GM23338 (cell line): ENCODE data around the gene UBAC1.

Source experiments
- CREB1 ChIP-seq: fragments of 250-450 bp; sonication (Bioruptor Pico); IDR thresholded peaks from 2 replicates; pipeline ENCODE4 v1.5.0; 2020; ENCODE audit warnings: low read depth, mild to moderate bottlenecking, moderate library complexity
- EZH2 ChIP-seq: fragments of 200-600 bp; sonication (generic); IDR thresholded peaks from one replicate; pipeline ENCODE4 v1.8.0; 2017; ENCODE audit warnings: antibody characterized with exemption, mild to moderate bottlenecking, low read depth; ENCODE audit not compliant: unreplicated experiment
- JUNB ChIP-seq: IDR thresholded peaks from one replicate; pipeline ENCODE4 v1.6.1; 2016; ENCODE audit warnings: antibody characterized with exemption; ENCODE audit not compliant: unreplicated experiment
- POLR2AphosphoS5 ChIP-seq: IDR thresholded peaks from 2 replicates; pipeline ENCODE4 v1.6.1; 2016; ENCODE audit warnings: antibody characterized with exemption, low read depth
- TF ChIP-seq, protein P1 (sequence below), 2 experiments: fragments of 200-600 bp in 1 of 2; sonication (generic) in 1 of 2; conservative IDR thresholded peaks; 2 replicates each; pipeline versions ENCODE4 v1.5.1 to v1.6.1; 2016 to 2017; ENCODE audit warnings: antibody characterized with exemption in 2 of 2, low read depth in 2 of 2, mild to moderate bottlenecking in 2 of 2, moderate library complexity in 1 of 2
- TF ChIP-seq, protein P2 (sequence below): IDR thresholded peaks from one replicate; pipeline ENCODE4 v1.6.1; 2018; ENCODE audit warnings: antibody characterized with exemption; ENCODE audit not compliant: unreplicated experiment

DNA sequence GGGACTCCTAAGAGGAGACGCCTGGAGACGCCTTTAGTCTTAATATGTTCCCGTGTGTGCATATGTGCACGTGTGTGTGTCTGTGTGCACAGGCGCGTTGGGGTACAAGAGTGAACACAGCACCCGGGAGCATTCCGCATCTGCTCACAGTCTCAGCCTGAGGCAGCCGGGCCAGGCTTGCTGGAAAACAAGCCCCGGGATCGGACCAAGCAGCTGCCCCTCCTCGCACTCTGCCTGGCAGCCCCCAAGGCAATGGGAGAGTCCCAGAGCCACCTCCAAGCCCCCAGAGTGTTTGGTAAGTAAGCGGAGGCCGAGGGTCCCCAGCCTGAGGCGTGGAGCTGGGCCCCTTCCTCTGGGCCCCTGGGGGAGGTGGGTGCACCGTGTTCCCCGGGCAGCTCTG is 27.3 kb upstream of the UBAC1 start:
- TF ChIP-seq CREB1 (CRISPR knock-in tag) (no peak), POLR2AphosphoS5 (no peak), EZH2 (no peak), JUNB (no peak)
- TF ChIP-seq, protein P1, sequence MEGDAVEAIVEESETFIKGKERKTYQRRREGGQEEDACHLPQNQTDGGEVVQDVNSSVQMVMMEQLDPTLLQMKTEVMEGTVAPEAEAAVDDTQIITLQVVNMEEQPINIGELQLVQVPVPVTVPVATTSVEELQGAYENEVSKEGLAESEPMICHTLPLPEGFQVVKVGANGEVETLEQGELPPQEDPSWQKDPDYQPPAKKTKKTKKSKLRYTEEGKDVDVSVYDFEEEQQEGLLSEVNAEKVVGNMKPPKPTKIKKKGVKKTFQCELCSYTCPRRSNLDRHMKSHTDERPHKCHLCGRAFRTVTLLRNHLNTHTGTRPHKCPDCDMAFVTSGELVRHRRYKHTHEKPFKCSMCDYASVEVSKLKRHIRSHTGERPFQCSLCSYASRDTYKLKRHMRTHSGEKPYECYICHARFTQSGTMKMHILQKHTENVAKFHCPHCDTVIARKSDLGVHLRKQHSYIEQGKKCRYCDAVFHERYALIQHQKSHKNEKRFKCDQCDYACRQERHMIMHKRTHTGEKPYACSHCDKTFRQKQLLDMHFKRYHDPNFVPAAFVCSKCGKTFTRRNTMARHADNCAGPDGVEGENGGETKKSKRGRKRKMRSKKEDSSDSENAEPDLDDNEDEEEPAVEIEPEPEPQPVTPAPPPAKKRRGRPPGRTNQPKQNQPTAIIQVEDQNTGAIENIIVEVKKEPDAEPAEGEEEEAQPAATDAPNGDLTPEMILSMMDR (conservative IDR thresholded peaks at IDR 0.05; ENCODE audit: low read depth in 2 of 2): no peak
- TF ChIP-seq, protein P2, sequence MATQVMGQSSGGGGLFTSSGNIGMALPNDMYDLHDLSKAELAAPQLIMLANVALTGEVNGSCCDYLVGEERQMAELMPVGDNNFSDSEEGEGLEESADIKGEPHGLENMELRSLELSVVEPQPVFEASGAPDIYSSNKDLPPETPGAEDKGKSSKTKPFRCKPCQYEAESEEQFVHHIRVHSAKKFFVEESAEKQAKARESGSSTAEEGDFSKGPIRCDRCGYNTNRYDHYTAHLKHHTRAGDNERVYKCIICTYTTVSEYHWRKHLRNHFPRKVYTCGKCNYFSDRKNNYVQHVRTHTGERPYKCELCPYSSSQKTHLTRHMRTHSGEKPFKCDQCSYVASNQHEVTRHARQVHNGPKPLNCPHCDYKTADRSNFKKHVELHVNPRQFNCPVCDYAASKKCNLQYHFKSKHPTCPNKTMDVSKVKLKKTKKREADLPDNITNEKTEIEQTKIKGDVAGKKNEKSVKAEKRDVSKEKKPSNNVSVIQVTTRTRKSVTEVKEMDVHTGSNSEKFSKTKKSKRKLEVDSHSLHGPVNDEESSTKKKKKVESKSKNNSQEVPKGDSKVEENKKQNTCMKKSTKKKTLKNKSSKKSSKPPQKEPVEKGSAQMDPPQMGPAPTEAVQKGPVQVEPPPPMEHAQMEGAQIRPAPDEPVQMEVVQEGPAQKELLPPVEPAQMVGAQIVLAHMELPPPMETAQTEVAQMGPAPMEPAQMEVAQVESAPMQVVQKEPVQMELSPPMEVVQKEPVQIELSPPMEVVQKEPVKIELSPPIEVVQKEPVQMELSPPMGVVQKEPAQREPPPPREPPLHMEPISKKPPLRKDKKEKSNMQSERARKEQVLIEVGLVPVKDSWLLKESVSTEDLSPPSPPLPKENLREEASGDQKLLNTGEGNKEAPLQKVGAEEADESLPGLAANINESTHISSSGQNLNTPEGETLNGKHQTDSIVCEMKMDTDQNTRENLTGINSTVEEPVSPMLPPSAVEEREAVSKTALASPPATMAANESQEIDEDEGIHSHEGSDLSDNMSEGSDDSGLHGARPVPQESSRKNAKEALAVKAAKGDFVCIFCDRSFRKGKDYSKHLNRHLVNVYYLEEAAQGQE: no peak
